H9 (cell line): Measurements from ENCODE around the gene VPS51. TPM values are rescaled to one million over a fixed set of nuclear protein-coding genes. Genes with fewer than 3 reads are reported as not detected.

Experiments used
- DNase-seq: peaks from one replicate; pipeline ENCODE4 v3.0.0-alpha.2; 2017
- H2AFZ ChIP-seq: one replicate; pipeline ENCODE4 v1.6.1; 2013; ENCODE audit warnings: mild to moderate bottlenecking, low read length, control low read depth, moderate library complexity
- H2AK5ac ChIP-seq: 2 replicates; pipeline ENCODE4 v1.6.1; 2013; ENCODE audit warnings: low read length, control low read depth, mixed read lengths; ENCODE audit not compliant: insufficient read length
- H2BK120ac ChIP-seq: one replicate; pipeline ENCODE4 v1.6.1; 2013; ENCODE audit warnings: low read depth, mild to moderate bottlenecking, low read length, control low read depth, inconsistent platforms; ENCODE audit not compliant: poor library complexity, severe bottlenecking
- H2BK12ac ChIP-seq: 2 replicates; pipeline ENCODE4 v1.6.1; 2013; ENCODE audit warnings: low read length, control low read depth, mixed read lengths, low read depth; ENCODE audit not compliant: insufficient read length
- H2BK15ac ChIP-seq: 2 replicates; pipeline ENCODE4 v1.6.1; 2013; ENCODE audit warnings: low read depth, low read length, control low read depth
- H2BK20ac ChIP-seq: one replicate; pipeline ENCODE4 v1.6.1; 2013; ENCODE audit warnings: low read depth, mild to moderate bottlenecking, low read length, control low read depth, inconsistent platforms; ENCODE audit not compliant: poor library complexity, severe bottlenecking
- H2BK5ac ChIP-seq: 2 replicates; pipeline ENCODE4 v1.6.1; 2013; ENCODE audit warnings: low read length, control low read depth, mixed read lengths; ENCODE audit not compliant: insufficient read length
- H3K14ac ChIP-seq: 2 replicates; pipeline ENCODE4 v1.6.1; 2013; ENCODE audit warnings: low read length, control low read depth; ENCODE audit not compliant: insufficient read depth
- H3K18ac ChIP-seq: 2 replicates; pipeline ENCODE4 v1.6.1; 2013; ENCODE audit warnings: low read depth, mild to moderate bottlenecking, mixed read lengths, low read length, control low read depth; ENCODE audit not compliant: insufficient read length
- H3K23ac ChIP-seq: 2 replicates; pipeline ENCODE4 v1.6.1; 2013; ENCODE audit warnings: low read length, control low read depth, mixed read lengths, low read depth; ENCODE audit not compliant: insufficient read length
- H3K23me2 ChIP-seq: 2 replicates; pipeline ENCODE4 v1.6.1; 2013; ENCODE audit warnings: low read depth, mild to moderate bottlenecking, mixed read lengths, low read length, control low read depth; ENCODE audit not compliant: insufficient read length, poor library complexity, severe bottlenecking
- H3K27ac ChIP-seq: 2 replicates; pipeline ENCODE4 v1.5.1; 2013; ENCODE audit warnings: low read length, control low read depth, mixed read lengths, low read depth; ENCODE audit not compliant: insufficient read length
- H3K27me3 ChIP-seq: 2 replicates; pipeline ENCODE4 v1.6.1; 2013; ENCODE audit warnings: low read length, control low read depth, inconsistent platforms; ENCODE audit not compliant: insufficient read depth
- H3K4ac ChIP-seq: 2 replicates; pipeline ENCODE4 v1.6.1; 2013; ENCODE audit warnings: low read depth, mild to moderate bottlenecking, control low read depth, inconsistent platforms, low read length, moderate library complexity
- H3K4me1 ChIP-seq: 2 replicates; pipeline ENCODE4 v1.6.1; 2013; ENCODE audit warnings: low read length, control low read depth, inconsistent platforms; ENCODE audit not compliant: insufficient read depth
- H3K4me2 ChIP-seq: 2 replicates; pipeline ENCODE4 v1.6.1; 2013; ENCODE audit warnings: low read length, control low read depth, mixed read lengths; ENCODE audit not compliant: insufficient read length, insufficient read depth
- H3K56ac ChIP-seq: 2 replicates; pipeline ENCODE4 v1.6.1; 2013; ENCODE audit warnings: low read depth, mild to moderate bottlenecking, mixed read lengths, low read length, control low read depth; ENCODE audit not compliant: insufficient read length
- H3K79me1 ChIP-seq: 2 replicates; pipeline ENCODE4 v1.6.1; 2013; ENCODE audit warnings: low read depth, mild to moderate bottlenecking, moderate library complexity, low read length, control low read depth, inconsistent platforms; ENCODE audit not compliant: insufficient read depth, poor library complexity, severe bottlenecking
- H3K79me2 ChIP-seq: 2 replicates; pipeline ENCODE4 v1.6.1; 2013; ENCODE audit warnings: low read length, control low read depth, inconsistent platforms; ENCODE audit not compliant: insufficient read depth
- H3K9ac ChIP-seq: 2 replicates; pipeline ENCODE4 v1.6.1; 2013; ENCODE audit warnings: low read length, control low read depth, mixed read lengths; ENCODE audit not compliant: insufficient read length; ENCODE audit errors: extremely low read depth
- H3K9me3 ChIP-seq: one replicate; pipeline ENCODE4 v1.6.1; 2013; ENCODE audit warnings: low read depth, low read length, inconsistent platforms; ENCODE audit not compliant: control insufficient read depth
- H3T11ph ChIP-seq: one replicate; pipeline ENCODE4 v1.6.1; 2013; ENCODE audit warnings: mild to moderate bottlenecking, low read length, control low read depth, inconsistent platforms
- H4K20me1 ChIP-seq: one replicate; pipeline ENCODE4 v1.6.1; 2013; ENCODE audit not compliant: control insufficient read depth, insufficient read length, insufficient read depth
- H4K5ac ChIP-seq: 2 replicates; pipeline ENCODE4 v1.6.1; 2013; ENCODE audit warnings: low read depth, mild to moderate bottlenecking, mixed read lengths, low read length, control low read depth; ENCODE audit not compliant: insufficient read length
- H4K8ac ChIP-seq: replicated peaks from 2 replicates; pipeline ENCODE4 v1.6.1; 2013; ENCODE audit warnings: low read length, control low read depth, mixed read lengths, low read depth; ENCODE audit not compliant: insufficient read length
- H4K91ac ChIP-seq: 2 replicates; pipeline ENCODE4 v1.6.1; 2013; ENCODE audit warnings: low read depth, mild to moderate bottlenecking, moderate library complexity, mixed read lengths, low read length, control low read depth; ENCODE audit not compliant: insufficient read length
- H3K27ac Mint-ChIP-seq, 3 experiments: 2 replicates in 2 of 3; 3 replicates in 1 of 3; pipeline ENCODE4 v1.8.0; 2020 to 2021; ENCODE audit warnings: mixed read lengths in 3 of 3, mild to moderate bottlenecking in 1 of 3, moderate library complexity in 1 of 3
- H3K27me3 Mint-ChIP-seq: 2 replicates; pipeline ENCODE4 v1.8.0; 2021; ENCODE audit warnings: low read depth, mild to moderate bottlenecking, moderate library complexity, mixed read lengths
- H3K36me3 Mint-ChIP-seq, 3 experiments: 2 replicates in 2 of 3; 3 replicates in 1 of 3; pipeline ENCODE4 v1.8.0; 2020 to 2021; ENCODE audit warnings: low read depth in 3 of 3, mixed read lengths in 3 of 3; ENCODE audit not compliant: insufficient read depth in 1 of 3
- H3K4me1 Mint-ChIP-seq, 2 experiments: 2 replicates each; pipeline ENCODE4 v1.8.0; 2020; ENCODE audit warnings: mixed read lengths in 2 of 2
- H3K4me3 Mint-ChIP-seq, 2 experiments: 2 replicates in 1 of 2; 3 replicates in 1 of 2; pipeline ENCODE4 v1.8.0; 2020 to 2021; ENCODE audit warnings: mild to moderate bottlenecking in 2 of 2, mixed read lengths in 2 of 2, moderate library complexity in 1 of 2
- H3K9me3 Mint-ChIP-seq, 2 experiments: 2 replicates in 1 of 2; 3 replicates in 1 of 2; pipeline ENCODE4 v1.8.0; 2020; ENCODE audit warnings: mild to moderate bottlenecking in 2 of 2, mixed read lengths in 2 of 2, moderate library complexity in 1 of 2
- CTCF ChIP-seq: fragments of 200-600 bp; sonication (generic); conservative IDR thresholded peaks from 3 replicates; pipeline ENCODE4 v1.8.0; 2021; ENCODE audit warnings: antibody characterized with exemption, mild to moderate bottlenecking
- WGBS: extraction: QIAGEN DNeasy Blood & Tissue Kit; methylation state at CpG from one replicate; pipeline ENCODE4 v1.1.7; 2013; ENCODE audit warnings: missing lambda C conversion rate, low lambda C conversion rate, mixed read lengths; ENCODE audit not compliant: insufficient read length; ENCODE audit errors: extremely low coverage; 5-methylcytosine and 5-hydroxymethylcytosine counted together
- total RNA-seq: library from RNA; stranded (reverse); gene quantifications from 2 replicates; pipeline ENCODE4 v1.2.1, GENCODE V29; 2021

The VPS51 gene
- total RNA-seq, 1 experiment from 2014 or later = 94.7 TPM

GRCh38 chr11:65058012-65058411, 38.0 kb upstream of the VPS51 start:
- no peak overlapping the region for H3K27ac Mint-ChIP-seq
- no peak overlapping the region for H3K4ac ChIP-seq
- H3K27me3 ChIP-seq = no peaks in the 10 kb centered on the region
- H3K18ac ChIP-seq = no peak overlapping the region
- H3K4me1 Mint-ChIP-seq = peaks cover 2 to 4% of the 10 kb centered on the region in 2 experiments
- H3K4me1 ChIP-seq = no peaks in the 10 kb centered on the region
- no peak overlapping the region for H3K14ac ChIP-seq
- H4K91ac ChIP-seq = no peak overlapping the region
- H3K23me2 ChIP-seq = no peaks in the 10 kb centered on the region
- H3K36me3 Mint-ChIP-seq = no peaks in the 10 kb centered on the region
- H3K79me2 ChIP-seq = no peaks in the 10 kb centered on the region
- H2BK5ac ChIP-seq = no peak overlapping the region
- H2BK12ac ChIP-seq = no peak overlapping the region
- no peak overlapping the region for H3K9ac ChIP-seq
- no peak overlapping the region for H2BK20ac ChIP-seq
- DNase-seq = no peak
- H2BK15ac ChIP-seq = no peak overlapping the region
- H4K8ac ChIP-seq = no peak overlapping the region
- no peak overlapping the region for H3K27ac ChIP-seq
- H3K23ac ChIP-seq = no peak overlapping the region
- no peak overlapping the region for H3K56ac ChIP-seq
- no peaks in the 10 kb centered on the region for H4K20me1 ChIP-seq
- H2BK120ac ChIP-seq = no peak overlapping the region
- WGBS = no CpG with 5 or more reads among the region's 13 CpGs
- H3K4me3 Mint-ChIP-seq = no peak overlapping the region
- H3K9me3 ChIP-seq = no peaks in the 10 kb centered on the region
- no peak for TF ChIP-seq CTCF
- peaks cover 15% of the 10 kb centered on the region for H3K27me3 Mint-ChIP-seq
- H3T11ph ChIP-seq = no peak overlapping the region
- H4K5ac ChIP-seq = no peak overlapping the region
- no peak overlapping the region for H3K4me2 ChIP-seq
- no peaks in the 10 kb centered on the region for H3K9me3 Mint-ChIP-seq
- no peak overlapping the region for H2AFZ ChIP-seq
- no peaks in the 10 kb centered on the region for H3K79me1 ChIP-seq
- H2AK5ac ChIP-seq = no peak overlapping the region
